GM10266 (cell line): Measurements from ENCODE around the gene PPP1R13L.

ENCODE experiments used
- DNase-seq: peaks from one replicate; pipeline ENCODE4 v3.0.0; 2012; ENCODE audit errors: extremely low spot score
- TF ChIP-seq, protein P1 (sequence below): IDR thresholded peaks from 2 replicates; pipeline ENCODE4 v1.5.1; 2012; ENCODE audit warnings: mild to moderate bottlenecking, low read depth; ENCODE audit not compliant: control insufficient read depth, insufficient read depth; ENCODE audit errors: missing control alignments

PPP1R13L gene

DNA sequence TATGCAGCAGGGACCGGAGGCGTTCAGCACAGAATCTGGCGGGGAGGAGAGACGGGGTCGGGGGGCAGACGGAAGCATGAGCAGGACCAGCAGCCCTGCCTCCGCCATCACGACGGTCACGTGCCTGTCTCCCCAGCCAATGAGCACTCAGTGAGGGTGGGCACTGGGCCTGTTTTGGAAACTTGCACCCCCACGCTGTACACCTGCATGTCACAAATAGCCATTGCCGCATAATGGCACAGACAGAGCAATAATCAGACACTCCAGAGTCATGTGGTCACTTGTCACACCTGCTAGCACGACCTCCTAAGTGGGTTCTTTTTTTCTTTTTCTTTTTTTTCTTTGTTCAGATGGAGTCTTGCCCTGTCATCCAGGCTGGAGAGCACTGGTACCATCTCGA lies 43.3 kb downstream of the PPP1R13L start:
- DNase-seq = no peak
- TF ChIP-seq, protein P1, sequence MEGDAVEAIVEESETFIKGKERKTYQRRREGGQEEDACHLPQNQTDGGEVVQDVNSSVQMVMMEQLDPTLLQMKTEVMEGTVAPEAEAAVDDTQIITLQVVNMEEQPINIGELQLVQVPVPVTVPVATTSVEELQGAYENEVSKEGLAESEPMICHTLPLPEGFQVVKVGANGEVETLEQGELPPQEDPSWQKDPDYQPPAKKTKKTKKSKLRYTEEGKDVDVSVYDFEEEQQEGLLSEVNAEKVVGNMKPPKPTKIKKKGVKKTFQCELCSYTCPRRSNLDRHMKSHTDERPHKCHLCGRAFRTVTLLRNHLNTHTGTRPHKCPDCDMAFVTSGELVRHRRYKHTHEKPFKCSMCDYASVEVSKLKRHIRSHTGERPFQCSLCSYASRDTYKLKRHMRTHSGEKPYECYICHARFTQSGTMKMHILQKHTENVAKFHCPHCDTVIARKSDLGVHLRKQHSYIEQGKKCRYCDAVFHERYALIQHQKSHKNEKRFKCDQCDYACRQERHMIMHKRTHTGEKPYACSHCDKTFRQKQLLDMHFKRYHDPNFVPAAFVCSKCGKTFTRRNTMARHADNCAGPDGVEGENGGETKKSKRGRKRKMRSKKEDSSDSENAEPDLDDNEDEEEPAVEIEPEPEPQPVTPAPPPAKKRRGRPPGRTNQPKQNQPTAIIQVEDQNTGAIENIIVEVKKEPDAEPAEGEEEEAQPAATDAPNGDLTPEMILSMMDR = no peak

GRCh38 chr19:45358213-45358792 lies 46.6 kb downstream of the PPP1R13L start:
- no peak for DNase-seq
- TF ChIP-seq, protein P1 = no peak

- DNase-seq = no peak
- TF ChIP-seq, protein P1 = no peak
Measured at GRCh38 chr19:45357445-45357783, 47.5 kb downstream of the PPP1R13L start.

- no peak for DNase-seq
- TF ChIP-seq, protein P1 = no peak
Measured at GRCh38 chr19:45356760-45357444, 48.0 kb downstream of the PPP1R13L start.

DNA sequence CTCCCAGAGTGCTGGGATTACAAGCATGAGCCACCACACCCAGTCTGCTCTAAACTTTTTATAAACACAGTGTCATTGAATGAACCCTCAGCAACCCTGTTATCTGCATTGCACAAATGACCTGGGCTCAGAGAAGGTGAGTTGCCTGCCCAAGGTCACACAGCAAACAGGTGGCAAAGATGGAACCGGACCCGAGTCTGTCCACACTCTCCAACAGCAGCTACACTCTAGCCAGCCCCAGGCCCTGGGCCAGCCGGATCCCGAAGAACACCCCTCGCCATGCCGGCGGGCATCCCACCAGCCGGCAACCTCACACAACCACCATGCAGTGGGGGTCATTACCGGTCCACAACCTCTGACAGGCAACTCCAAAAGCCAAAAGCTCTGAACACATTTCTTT lies 49.0 kb downstream of the PPP1R13L start:
- TF ChIP-seq, protein P1 = no peak
- DNase-seq = no peak

GRCh38 chr19:45355402-45355801 lies 49.5 kb downstream of the PPP1R13L start:
- TF ChIP-seq, protein P1 = no peak
- no peak for DNase-seq

DNA sequence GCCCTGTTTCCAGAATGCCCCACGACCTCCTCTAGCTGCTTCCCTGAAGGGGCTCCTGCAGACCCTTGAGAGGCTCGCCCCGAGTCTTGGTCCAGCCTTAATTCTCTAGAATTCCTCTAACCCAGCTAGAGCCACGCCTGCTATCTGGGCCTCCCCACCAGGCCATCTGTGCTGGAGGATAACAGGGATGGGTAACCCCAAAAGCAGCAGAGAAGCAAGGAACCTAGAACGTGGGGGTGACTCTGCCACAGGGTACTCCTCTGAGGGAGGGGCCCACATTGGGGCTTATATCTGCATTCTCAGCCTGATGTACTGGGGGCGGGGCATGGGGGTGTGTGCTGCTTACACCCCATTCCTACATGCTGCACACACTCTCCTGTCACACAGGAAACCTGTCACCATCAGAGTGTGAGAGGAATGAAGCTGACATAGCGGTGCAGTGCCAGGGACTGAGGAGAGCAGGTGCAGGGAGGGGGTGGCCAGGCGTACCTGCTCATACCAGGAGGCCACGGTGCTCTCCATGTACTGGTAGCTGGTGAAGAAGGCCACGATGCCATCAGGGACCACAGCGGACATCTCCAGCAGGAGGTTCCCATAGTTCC lies 50.5 kb downstream of the PPP1R13L start:
- no peak for DNase-seq
- TF ChIP-seq, protein P1 = no peak
